ENCODE data around the gene NMNAT1. TPM values are rescaled to one million over a fixed set of nuclear protein-coding genes. Genes with fewer than 3 reads are reported as not detected.
"Not testable (repeated sequence)": the region's sequence is repeated elsewhere in the genome, so short reads cannot be mapped to it uniquely, and the experiment has no call there.

Gene NMNAT1
- total RNA-seq, 1 experiment from 2014 or later, result 29.4 TPM

DNA sequence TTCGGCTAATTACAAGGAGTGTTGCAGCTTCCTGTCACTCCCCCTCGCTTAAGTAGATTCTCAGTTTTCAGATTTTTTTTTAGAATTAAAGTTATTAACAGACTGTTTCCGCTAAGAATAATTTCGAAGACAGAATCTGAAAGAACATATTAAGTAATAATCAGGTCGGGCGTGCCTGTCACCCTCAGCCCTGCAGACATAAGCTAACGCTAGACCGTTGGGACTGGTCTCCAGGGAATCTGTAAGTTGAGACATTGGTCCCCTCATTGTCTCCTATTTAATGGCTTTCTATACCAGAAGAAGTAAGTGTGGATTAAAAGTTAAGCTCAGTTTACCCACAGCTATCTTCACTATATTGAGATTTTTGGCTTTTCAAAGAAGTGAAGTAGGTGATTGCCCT is 14.5 kb downstream of the NMNAT1 start:
- Histone ChIP-seq H3K4me3 (no peak overlapping the region), H3K36me3 (peaks cover 13% of the 10 kb centered on the region), H3K27ac (peak overlapping the region; percentile 99), H3K9me3 (replicated peaks) (no peaks in the 10 kb centered on the region; the same call in 1 of the 2 replicates), H3K4me1 (replicated peaks) (peaks cover 32% of the 10 kb centered on the region), H3K27me3 (replicated peaks) (no peaks in the 10 kb centered on the region)
- no peak for DNase-seq (ENCODE audit: low read depth in 1 of 2, low spot score in 2 of 2)

DNA sequence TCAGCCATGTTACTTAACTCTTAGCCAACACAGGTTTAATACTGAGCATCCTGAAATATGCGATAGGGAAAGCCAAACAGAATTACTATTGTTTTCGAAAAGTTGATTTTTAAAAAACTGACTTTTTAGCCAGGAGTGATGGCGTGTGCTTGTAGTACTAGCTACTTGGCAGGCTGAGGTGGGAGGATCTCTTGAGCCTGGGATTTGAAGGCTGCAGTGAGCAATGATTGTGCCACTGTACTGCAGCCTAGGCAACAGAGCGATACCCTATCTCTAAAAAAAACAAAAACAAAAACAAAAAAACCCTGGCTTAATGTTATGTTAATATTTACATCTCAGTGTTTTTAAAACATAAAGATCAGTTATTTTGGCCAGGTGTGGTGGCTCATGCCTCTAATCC is 16.7 kb downstream of the NMNAT1 start:
- Histone ChIP-seq H3K4me3 (no peak overlapping the region), H3K9me3 (replicated peaks) (no peaks in the 10 kb centered on the region; the same call in 1 of the 2 replicates), H3K27me3 (replicated peaks) (no peaks in the 10 kb centered on the region), H3K27ac (peak overlapping the region; percentile 99), H3K4me1 (replicated peaks) (peaks cover 32% of the 10 kb centered on the region), H3K36me3 (peaks cover 13% of the 10 kb centered on the region)
- DNase-seq (ENCODE audit: low read depth in 1 of 2, low spot score in 2 of 2), result no peak

DNA sequence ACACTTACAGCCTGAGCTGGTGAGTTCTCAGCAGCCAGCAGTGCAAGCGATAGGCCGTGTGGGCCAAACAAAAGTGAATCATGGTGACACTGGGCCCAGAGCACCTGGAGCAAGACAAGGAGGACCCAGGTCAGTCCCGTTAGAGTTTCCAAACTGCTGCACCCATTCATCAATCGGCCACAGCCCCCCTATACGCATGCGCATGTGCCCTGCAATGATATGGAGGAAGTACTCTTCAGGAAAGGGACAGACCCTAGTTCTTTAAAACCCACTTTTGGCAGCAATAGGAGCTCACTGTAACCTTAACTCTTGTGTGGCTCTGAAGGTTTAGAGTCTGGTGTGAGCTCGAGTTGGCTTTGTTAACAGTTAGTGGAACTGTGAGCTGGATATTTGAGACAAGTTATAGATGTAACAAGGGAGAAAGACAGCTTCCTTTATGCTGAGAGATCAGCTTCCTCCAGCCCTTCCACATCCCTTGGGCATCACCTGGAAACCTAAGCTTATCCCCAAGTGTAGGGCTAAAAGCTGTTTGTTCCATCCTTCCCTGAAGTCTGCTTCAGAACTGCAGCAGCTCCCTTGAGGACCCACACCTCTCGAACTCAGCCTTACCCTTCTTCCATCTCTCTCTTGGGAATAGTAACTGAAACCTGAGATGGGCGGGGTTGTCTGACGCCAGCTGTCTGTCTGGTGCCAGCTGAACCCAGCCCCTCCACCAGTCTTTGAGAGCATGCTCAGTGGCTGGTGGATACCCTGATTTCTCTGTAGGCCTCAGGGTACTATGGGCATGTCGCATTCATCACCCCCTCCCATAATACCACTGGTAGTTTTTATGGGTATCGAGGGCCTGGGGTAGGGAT is 17.7 kb downstream of the NMNAT1 start:
- H3K9me3 ChIP-seq (replicated peaks), result no peaks in the 10 kb centered on the region; the same call in 1 of the 2 replicates
- H3K4me3 ChIP-seq, result no peak overlapping the region
- H3K27ac ChIP-seq, result no peak overlapping the region
- no peaks in the 10 kb centered on the region for H3K27me3 ChIP-seq (replicated peaks)
- peaks cover 13% of the 10 kb centered on the region for H3K36me3 ChIP-seq
- DNase-seq (ENCODE audit: low read depth in 1 of 2, low spot score in 2 of 2), result no peak
- H3K4me1 ChIP-seq (replicated peaks), result peaks cover 32% of the 10 kb centered on the region

DNA sequence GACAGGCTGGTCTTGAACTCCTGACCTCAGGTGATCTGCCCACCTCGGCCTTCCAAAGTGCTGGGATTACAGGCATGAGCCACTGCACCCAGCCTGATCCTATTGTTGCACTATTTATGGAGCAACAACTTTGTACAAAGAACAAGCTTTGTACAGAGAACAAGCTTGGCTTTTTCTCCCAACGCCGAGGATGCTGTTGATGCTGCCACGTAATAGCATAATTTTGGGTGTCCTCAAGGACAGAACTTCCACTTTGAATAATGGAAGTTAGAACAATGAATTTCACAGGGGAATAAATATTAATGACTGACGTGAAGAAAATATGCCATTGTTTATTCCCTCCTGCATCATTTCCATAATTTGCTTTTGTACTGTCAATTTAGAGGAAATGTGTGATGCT is 41.0 kb downstream of the NMNAT1 start:
- no peaks in the 10 kb centered on the region for H3K9me3 ChIP-seq (replicated peaks)
- no peaks in the 10 kb centered on the region for H3K4me1 ChIP-seq (replicated peaks)
- DNase-seq (ENCODE audit: low read depth in 1 of 2, low spot score in 2 of 2), result no peak
- H3K27ac ChIP-seq, result no peak overlapping the region
- H3K36me3 ChIP-seq, result peaks cover 41% of the 10 kb centered on the region
- no peaks in the 10 kb centered on the region for H3K27me3 ChIP-seq (replicated peaks)
- no peak overlapping the region for H3K4me3 ChIP-seq

DNA sequence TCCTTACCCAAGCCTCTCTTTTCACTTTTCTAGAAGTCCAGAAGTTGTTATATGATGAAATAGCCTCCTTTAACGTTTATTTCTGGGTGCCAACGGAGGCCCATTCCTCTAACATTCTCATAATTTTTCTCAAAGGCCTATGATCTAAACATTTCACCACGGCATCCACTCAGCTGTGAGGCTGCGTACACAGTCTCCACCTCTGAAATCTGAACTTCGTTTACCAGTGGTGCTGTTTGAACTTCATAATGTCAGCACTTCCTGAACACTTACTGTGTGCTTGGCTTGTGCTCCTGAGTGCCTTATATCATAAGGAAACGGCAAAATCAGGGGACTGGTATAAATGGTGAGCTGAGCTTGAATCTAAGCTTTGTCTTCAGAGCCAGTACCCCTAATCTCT is 41.7 kb downstream of the NMNAT1 start:
- no peak overlapping the region for H3K27ac ChIP-seq
- peaks cover 38% of the 10 kb centered on the region for H3K36me3 ChIP-seq
- H3K9me3 ChIP-seq (replicated peaks), result no peaks in the 10 kb centered on the region
- DNase-seq (ENCODE audit: low read depth in 1 of 2, low spot score in 2 of 2), result no peak
- no peak overlapping the region for H3K4me3 ChIP-seq
- no peaks in the 10 kb centered on the region for H3K4me1 ChIP-seq (replicated peaks)
- no peaks in the 10 kb centered on the region for H3K27me3 ChIP-seq (replicated peaks)

DNA sequence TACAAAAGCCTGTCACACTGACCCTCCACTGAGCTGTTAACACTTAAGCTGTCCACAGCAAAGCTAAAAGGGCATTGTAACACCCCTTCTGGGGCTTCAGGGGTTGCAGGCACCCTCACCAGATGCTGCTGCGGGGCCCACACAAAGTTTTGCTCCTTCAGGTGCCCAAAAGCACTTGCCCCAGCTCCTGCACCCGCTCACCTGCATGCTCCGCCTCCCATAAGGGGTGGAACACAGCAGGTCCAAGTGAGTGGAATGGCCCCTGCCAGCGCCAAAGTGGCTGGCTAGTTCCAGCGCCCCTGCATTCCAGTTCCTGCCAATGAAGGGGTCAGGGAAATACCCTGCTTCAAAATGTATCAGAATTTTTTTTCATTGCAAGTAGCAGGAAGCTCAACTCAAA is 46.5 kb downstream of the NMNAT1 start:
- Histone ChIP-seq H3K4me3 (no peak overlapping the region), H3K27me3 (replicated peaks) (no peaks in the 10 kb centered on the region), H3K36me3 (0 out of 2 replicates have a peak, but pooled peaks cover 3% of the 10 kb centered on the region), H3K9me3 (replicated peaks) (no peaks in the 10 kb centered on the region), H3K27ac (no peak overlapping the region), H3K4me1 (replicated peaks) (no peaks in the 10 kb centered on the region)
- DNase-seq (ENCODE audit: low read depth in 1 of 2, low spot score in 2 of 2), result no peak

DNA sequence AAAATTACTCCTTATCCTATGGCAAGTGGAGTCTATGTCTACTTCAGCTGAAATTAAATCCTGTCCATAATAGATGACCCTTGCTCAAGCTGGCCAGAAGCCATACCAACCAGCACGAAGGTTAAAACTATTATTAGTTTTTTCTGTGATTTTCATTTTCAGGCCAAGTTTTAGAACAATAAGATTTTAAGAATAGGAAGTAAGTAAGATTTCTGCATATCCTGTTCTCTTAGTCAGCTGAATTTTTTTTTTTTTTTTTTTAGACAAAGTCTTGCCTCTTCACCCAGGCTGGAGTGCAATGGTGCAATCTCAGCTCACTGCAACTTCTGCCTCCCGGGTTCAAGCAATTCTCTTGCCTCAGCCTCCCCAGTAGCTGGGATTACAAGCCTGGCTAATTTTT is 47.7 kb downstream of the NMNAT1 start:
- H3K4me1 ChIP-seq (replicated peaks), result no peaks in the 10 kb centered on the region
- no peaks in the 10 kb centered on the region for H3K9me3 ChIP-seq (replicated peaks)
- no peak overlapping the region for H3K27ac ChIP-seq
- H3K36me3 ChIP-seq, result no peaks in the 10 kb centered on the region
- DNase-seq (ENCODE audit: low read depth in 1 of 2, low spot score in 2 of 2), result no peak
- H3K4me3 ChIP-seq, result no peak overlapping the region
- no peaks in the 10 kb centered on the region for H3K27me3 ChIP-seq (replicated peaks)

DNA sequence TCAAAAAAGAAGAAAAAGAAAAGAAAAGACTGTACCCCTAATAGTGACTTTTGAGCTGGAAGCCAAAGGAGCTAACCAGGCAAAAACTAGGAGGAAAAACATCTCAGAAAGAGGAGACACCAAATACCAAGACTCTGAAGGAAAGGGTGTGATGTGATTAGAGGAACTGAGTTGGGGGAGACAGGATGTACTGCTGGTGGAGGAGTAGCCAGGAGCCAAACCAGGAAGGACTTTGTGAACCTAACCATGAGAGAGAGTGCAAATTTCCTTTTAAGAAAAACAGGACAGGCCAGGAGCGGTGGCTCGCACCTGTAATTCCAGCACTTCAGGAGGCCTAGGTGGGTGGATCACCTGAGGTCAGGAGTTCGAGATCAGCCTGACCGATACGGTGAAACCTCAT is 49.6 kb downstream of the NMNAT1 start:
- no peak overlapping the region for H3K4me3 ChIP-seq
- H3K27ac ChIP-seq, result no peak overlapping the region
- peaks cover 12% of the 10 kb centered on the region for H3K4me1 ChIP-seq (replicated peaks)
- peaks cover 11% of the 10 kb centered on the region for H3K27me3 ChIP-seq (replicated peaks)
- DNase-seq (ENCODE audit: low read depth in 1 of 2, low spot score in 2 of 2), result no peak
- H3K36me3 ChIP-seq, result no peaks in the 10 kb centered on the region
- no peaks in the 10 kb centered on the region for H3K9me3 ChIP-seq (replicated peaks)

DNA sequence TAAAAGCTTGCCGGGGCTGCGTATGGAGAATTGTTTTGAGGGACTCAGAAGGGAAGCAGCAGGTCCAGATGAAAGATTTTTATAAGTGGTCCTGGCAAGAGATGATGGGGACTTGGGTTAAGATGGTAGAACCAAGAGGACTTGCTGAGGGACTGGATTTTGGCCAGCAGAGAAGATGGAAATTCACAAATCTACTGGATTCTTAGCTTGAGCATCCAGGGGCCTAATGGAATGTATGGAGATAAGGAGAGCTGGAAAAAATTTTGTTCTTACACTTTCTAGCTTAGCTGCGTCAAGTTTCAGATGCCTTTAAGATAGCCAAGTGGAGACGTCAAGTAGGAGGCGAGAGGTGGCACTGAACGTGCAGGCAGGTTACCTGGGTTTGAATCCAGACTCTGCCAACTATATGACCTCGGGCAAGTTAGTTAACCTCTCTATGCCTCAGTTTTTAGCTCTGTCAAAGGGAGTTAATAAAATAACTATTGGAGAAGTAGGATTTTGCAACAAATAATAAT is 50.3 kb downstream of the NMNAT1 start:
- Histone ChIP-seq H3K4me1 (replicated peaks) (peaks cover 14% of the 10 kb centered on the region), H3K36me3 (no peaks in the 10 kb centered on the region), H3K27me3 (replicated peaks) (peaks cover 16% of the 10 kb centered on the region), H3K9me3 (replicated peaks) (0 out of 2 replicates have a peak, but pooled peaks cover 1% of the 10 kb centered on the region), H3K4me3 (no peak overlapping the region), H3K27ac (no peak overlapping the region)
- no peak for DNase-seq (ENCODE audit: low read depth in 1 of 2, low spot score in 2 of 2)

DNA sequence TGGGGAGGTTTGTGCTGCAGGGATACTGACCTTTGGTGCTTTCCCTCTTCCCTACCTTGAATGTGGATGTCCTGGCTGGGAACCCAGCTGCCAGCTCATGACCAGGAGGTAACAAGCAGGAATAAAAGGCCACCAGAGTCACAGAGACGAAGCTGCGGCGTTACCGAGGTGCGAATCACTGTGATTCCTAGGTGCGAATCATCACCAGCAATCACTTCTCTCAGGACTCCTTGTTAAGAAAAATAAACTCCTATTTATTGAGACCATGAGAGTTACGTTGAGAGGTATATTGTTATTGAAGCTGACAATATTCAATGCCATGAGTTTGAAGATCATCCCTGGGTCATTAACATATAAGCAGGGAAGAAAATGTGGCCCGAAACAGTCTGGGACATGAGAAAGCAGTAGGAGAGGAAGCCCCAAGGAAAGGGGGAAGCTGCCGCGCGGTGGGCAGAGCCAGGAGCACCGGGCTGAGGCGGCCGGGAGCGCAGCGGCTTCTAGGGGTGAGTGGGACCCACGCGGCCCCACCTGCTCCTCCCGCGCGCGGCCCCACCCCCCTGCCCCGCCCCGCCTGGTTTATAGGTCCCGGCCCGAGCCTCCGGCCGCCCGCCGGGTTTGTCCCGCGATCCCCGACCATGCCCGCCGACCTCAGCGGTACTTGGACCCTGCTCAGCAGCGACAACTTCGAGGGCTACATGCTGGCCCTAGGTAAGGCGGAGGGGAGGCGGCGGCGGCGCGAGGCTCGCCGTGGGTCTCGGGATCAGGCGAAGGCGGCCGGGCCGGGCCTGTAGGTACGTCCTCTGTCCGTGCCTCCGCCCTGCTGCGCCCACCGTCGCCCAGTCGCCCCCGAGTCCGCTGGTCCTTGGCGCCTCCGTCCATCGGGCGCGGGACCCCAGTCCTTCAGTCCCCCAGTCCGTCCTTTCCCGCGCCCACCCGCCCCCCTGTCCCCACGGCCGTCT is 53.6 kb downstream of the NMNAT1 start, which contains the start of gene RBP7:
TSS of gene RBP7 (plus strand) at position 605 of the 959 bp plus-strand sequence. CDS start at position 636, 31 bp downstream.
- peaks cover 14% of the 10 kb centered on the region for H3K4me1 ChIP-seq (replicated peaks)
- H3K4me3 ChIP-seq, result peak within 1 kb of the TSS; percentile 39
- peak in 1 of 2 experiments; percentile 41 for DNase-seq (ENCODE audit: low read depth in 1 of 2, low spot score in 2 of 2)
- H3K36me3 ChIP-seq, result no peaks in the 10 kb centered on the region
- 0 out of 2 replicates have a peak, but pooled peaks cover 5% of the 10 kb centered on the region for H3K9me3 ChIP-seq (replicated peaks)
- H3K27me3 ChIP-seq (replicated peaks), result peaks cover 16% of the 10 kb centered on the region
- no peak within 1 kb of the TSS for H3K27ac ChIP-seq

DNA sequence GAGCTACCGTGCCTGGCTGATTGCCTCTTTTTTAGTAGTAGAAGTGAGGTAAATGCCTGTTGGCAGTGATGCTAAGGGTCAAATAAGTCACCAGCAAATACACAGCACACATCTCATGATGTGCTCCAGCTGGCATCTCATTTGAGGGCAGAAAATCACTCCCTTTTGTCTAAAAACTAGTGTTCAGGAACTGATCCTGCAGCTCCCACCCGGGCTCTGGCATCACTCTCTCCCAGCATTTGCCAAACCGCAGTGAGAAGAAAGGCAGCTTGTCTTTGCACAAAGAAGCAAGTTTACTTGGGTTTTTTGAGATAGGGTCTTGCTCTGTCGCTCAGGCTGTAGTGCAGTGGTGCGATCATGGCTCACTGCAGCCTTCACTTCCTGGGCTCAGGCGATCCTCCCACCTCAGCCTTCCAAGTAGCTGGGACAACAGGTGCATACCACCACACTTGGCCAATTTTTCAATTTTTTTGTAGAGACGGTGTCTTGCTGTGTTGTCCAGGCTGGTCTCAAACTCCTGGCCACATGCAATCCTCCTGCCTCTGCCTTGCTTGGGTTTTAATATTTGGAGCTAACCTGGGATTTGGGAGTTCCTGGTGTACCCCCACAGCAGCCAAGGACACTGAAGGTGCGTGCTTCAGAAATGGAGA is 57.9 kb downstream of the NMNAT1 start:
- DNase-seq (ENCODE audit: low read depth in 1 of 2, low spot score in 2 of 2), result no peak
- no peak overlapping the region for H3K27ac ChIP-seq
- H3K27me3 ChIP-seq (replicated peaks), result peaks cover 16% of the 10 kb centered on the region
- H3K4me3 ChIP-seq, result no peak overlapping the region
- no peaks in the 10 kb centered on the region for H3K36me3 ChIP-seq
- 0 out of 2 replicates have a peak, but pooled peaks cover 5% of the 10 kb centered on the region for H3K9me3 ChIP-seq (replicated peaks)
- H3K4me1 ChIP-seq (replicated peaks), result peaks cover 14% of the 10 kb centered on the region

DNA sequence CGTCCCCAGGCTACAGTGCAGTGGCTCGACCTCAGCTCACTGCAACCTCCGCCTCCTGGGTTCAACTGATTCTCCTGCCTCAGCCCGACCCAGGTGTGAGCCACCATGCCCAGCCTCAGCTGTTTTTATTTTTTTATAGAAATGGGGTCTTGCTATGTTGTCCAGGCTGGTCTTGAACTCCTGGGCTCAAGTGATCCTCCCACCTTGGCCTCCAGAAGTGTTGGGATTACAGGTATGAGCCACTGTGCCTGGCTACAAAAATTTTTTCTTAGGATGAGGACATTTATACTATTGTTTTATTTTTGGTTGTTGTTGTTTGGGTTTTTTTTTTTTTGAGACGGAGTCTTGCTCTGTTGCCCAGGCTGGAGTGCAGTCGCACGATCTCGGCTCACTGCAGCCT is 62.0 kb downstream of the NMNAT1 start:
- not testable (repeated sequence) for H3K27me3 ChIP-seq (replicated peaks); H3K27ac ChIP-seq; H3K36me3 ChIP-seq; DNase-seq (ENCODE audit: low read depth in 1 of 2, low spot score in 2 of 2); H3K9me3 ChIP-seq (replicated peaks); H3K4me1 ChIP-seq (replicated peaks); H3K4me3 ChIP-seq

DNA sequence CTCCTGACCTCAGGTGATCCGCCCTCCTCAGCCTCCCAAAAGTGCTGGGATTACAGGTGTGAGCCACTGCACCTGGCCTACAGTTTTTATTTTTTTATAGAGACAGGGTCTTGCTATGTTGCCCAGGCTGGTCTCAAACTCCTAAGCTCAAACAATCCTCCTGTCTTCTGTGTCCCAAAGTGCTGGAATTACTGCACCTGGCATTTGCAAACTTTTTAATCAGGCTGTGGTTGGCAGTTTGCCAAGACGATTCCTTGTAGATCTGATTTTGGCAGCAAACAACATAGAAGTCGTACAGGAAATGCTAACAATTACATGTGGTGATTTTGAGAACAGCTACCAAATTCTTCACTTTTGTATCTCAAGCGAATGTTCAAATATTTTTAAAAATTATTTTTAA is 63.9 kb downstream of the NMNAT1 start:
- H3K27ac ChIP-seq, result no peak overlapping the region
- H3K4me1 ChIP-seq (replicated peaks), result no peaks in the 10 kb centered on the region
- no peak for DNase-seq (ENCODE audit: low read depth in 1 of 2, low spot score in 2 of 2)
- H3K36me3 ChIP-seq, result no peaks in the 10 kb centered on the region
- H3K27me3 ChIP-seq (replicated peaks), result no peaks in the 10 kb centered on the region
- H3K4me3 ChIP-seq, result no peak overlapping the region
- H3K9me3 ChIP-seq (replicated peaks), result no peaks in the 10 kb centered on the region
